ENCODE results near the gene WNT7A.

WNT7A gene

DNA sequence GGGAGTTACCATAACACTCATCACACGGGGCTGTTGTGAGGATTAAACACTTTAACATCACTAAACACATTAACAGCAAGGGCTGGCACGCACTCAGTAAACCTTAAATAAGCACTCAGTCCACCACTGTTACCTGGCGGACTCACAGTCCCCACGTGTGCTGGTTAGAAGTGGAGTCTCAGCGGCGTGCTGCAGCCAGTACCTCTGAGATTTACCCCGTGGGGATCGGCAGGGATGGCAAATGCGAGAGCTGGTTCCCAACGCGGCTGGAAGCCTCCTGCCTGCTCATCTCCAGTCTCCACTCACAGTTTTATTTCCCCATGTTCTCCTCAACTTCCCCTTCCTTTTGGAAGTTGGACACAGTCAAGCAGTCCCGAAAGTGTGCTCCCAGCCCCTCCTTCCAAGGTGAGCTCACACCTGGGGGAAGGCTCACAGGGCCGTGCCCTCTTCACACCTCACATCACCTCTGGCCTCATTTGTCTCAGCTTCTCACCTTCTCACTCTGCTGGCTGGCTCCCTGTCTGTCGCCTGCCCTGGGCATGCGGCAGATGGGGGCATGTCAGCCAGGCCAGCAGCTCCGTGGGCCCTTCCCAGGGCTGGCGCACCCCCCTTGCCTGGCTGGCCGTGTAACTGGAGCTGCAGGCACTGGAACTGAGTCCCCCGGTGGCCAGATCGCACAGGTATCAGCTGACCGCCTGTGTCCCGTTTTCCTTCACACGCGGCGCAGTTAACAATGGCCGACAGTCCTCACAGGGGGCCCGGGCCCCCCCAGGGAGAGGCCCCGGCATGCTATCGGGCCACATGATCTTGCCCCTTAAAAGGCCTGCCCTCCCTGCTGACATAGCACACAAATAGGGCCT lies 87.1 kb downstream of the WNT7A start:
- no peak for DNase-seq (ENCODE audit: low read depth)

DNA sequence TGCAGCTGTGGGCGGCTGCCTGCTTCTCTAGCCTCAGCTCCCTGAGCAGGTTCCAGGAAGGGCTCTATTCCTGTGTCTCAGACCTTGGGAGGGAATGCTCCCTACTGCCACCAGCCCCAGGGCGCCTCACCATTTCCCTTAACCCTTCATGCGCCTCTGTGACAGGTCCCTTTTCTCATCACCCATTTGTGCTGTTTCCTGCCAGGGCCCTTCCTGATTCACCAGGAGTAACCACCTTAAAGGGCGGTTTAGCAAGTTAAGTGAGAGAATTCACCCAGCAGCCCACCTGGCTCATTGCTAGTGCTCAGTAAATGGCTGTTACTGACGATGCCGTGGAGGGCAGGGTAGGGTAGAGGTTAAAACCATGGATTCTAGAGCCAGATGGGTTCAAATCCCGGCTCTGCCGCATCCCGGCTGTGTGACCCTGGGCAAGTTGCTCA lies 87.8 kb downstream of the WNT7A start:
- DNase-seq (ENCODE audit: low read depth): no peak

DNA sequence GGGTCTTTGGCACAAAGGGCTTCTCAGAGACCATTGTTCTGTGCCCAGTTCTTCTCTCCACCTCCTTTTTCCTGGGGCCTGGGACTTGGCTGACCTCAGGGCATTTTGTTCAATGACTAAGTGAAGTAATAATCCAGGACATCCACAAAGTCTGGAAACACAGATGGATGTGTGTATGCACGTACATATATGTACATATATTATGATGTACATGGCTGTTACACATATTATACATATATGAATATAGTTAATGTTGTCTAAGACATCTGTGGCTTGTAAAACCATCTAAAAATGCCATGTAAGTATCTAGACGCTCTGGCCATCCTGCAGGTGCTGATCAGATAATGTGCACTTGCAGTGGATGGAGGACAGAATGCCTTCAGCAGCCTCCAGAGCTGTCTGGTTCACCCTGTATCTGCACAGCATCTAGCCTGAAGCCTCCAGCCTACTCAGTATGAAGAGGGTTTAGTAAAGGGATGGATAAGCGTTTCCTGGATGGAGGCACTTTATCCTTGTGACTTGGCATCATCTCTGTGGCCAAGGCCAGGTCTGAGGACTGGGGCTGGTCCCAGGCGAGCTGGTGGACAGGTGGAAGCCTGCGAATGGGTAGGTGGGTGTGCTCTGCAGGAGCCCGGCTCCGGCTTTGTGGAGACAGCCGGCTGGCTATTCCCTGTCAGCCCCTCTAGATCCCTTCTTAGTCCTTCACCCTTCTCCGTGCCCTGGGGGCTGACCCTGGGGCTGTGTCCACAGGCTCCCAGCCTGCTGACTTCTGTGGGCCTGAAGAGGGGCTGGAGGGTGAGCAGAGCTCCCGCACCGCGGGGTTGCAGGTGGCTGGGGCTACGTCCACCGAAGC lies 88.4 kb downstream of the WNT7A start:
- DNase-seq (ENCODE audit: low read depth): no peak

DNA sequence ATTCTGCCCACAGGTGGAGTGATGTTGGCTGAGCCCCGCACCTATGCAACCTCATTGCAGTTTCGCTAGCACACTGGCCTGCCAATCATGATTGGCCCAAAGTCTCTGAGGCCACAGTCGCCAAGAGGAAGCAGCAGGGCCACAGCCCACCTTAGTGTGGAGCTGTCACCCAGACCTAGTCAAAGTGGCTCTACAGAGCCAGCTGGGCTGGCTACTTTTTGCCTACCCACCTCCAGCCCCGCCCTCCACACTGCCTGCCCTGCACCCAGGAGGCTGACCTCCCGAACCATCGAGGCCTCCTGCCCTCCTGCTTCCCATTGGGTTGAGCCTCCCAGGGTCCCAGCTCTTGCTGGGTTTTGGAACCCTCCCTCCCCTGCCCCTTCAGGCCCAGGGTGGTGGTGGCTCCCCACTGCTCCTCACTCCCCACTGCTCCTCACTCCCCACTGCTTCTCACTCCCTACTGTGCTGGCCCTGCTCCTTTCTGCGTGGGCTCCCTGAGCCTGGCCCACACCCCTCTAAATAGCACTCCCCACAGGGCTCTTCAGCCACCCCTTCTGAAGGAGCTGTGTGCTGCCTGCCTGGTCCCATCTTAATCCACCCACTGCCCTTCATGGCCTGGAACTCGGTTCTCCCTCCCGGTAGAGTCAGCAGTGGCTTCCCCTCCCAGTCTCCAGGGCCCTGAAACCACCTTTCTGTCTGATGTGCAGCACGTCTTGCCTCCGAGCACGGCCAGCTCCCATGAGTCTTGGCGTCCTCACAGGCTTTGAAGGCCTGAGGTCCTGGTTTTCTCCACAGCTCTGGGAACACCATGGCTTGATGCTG lies 89.3 kb downstream of the WNT7A start:
- no peak for DNase-seq (ENCODE audit: low read depth)

DNA sequence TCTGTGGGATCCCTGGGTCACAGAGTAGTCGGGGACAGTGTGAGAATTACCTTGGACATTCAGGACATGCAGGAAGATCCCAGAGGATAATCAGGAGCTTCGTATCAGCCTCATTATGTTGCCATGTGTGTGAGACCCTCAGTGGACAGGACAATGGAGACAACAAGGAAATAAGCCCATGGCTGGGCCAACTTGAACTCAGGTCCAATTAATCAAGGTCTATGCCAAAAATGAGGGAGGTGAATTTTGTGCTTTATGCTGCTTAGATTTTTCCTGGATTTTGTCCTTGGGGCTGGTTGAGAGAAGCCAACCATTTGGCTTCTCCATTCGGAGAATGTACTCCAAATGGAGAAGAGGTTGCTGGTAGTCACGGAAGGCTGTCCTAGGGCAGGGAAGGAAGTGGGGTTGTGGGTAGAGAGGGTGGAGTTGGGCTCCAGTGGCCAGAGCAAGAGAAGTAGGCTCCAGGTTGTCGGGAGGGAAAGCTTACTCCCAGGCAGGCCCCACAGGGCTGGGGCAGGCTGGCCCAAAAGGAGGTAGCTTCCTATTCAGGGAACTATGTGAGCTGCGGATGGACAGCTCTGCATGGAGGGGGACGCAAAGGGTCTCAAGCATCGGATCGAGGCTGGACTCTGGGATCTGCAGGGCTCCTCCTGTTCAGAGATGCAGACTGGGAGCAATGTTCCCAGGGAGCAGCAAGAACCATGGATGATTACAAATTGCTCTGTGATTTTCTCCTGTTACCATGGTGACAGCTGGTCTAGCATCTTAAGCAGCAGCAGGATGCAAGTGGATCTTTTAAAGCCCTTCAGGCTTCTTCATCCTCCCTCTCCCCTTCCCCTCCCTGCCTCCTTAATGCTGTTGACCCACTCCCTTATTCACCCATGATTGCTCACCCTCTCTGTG lies 91.1 kb downstream of the WNT7A start:
- peak; percentile 9 for DNase-seq (ENCODE audit: low read depth)

DNA sequence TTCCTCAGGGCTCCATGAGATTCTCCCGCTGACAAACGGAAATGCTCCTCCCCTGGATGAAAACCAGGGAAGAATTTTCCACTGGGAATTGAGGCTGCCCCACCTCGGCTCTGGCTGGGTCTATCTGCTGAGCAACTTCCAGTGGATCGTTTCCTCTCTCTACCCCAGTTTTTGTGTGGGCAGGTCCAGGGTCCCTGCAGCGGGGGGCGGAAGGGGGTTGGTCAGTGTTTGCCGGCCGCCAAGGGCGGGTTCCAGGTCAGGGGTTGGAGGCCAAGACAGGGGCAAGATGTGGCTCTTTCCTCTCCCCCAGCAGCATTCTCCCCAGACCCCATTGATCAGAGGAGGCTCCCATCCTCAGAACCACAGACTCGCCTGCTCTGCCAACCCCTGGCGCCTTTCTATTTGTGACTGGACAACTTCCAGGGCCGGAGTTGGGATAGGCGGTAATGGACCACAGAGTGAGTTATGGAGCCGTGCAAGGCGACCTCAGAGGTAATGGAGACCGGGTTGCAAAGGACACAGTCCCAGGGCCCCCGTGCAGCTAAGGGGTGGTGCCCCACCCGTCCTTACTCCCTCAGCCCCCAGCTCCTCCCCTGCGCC lies 92.2 kb downstream of the WNT7A start:
- DNase-seq (ENCODE audit: low read depth): no peak

DNA sequence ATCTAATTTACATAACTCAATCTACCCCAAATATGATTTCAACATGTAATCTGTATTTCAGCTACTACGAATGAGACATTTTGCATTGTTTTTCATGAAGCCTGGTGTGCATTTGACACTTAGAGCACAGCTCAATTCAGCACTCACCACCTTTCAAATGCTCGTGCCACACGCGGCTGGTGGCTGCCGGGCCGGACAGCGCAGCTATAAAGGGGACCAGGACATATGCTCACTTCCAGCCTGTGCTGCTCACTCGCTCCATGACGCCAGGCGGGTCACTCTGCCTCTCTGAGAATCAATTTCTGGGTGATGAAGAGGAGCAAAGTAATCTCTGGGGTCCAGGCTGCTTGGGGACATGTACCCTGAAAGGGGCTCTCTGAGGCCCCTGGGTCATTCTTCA lies 93.1 kb downstream of the WNT7A start:
- DNase-seq (ENCODE audit: low read depth): no peak

DNA sequence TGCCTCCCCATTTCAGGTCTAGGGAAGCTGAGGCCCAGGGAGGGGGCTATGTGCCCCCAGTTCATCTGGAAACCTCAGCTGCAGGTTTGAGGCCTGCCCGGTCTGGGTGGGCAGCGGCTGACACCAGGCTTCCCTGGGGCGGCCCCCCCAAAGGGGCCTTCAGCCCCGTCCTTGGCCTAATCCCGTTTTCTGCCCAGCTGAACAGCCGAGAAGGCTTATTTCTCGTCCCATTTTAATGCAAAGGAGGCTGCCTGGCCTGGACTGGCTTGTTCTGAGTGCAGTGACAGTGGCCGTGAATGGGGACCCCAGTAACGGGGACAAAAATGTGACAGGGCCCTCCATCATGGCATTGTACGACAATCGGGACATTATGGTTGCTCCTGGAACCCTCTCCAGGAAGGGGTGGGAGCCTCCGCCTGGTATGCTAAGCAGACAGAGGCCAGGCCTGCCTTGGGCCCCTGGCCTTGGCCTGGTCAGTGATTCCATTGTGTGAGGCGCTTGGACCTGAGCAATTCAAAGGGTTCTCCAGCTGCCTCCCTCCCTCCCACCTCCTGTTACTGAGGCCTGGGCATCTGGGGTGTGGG lies 93.9 kb downstream of the WNT7A start:
- DNase-seq (ENCODE audit: low read depth): no peak

DNA sequence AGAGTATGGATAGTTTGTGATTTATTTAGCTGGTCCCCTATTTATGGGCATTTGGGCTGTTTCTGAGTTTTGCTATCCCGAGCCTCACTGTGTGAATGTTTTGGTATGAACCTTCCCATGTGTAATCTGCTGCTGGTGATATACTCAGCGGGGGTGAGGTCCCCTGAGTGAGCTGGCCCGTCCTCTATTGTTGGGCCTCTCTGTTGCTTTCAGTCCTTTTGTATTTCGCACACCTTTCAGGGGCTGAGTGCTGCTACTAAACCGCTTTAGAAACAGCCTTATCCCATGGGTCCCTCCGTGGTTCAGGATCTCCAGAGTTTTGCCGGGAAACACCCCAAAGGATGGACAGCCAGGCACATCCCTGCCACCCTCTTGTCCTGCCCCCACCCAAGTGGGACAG lies 94.5 kb downstream of the WNT7A start:
- no peak for DNase-seq (ENCODE audit: low read depth)

DNA sequence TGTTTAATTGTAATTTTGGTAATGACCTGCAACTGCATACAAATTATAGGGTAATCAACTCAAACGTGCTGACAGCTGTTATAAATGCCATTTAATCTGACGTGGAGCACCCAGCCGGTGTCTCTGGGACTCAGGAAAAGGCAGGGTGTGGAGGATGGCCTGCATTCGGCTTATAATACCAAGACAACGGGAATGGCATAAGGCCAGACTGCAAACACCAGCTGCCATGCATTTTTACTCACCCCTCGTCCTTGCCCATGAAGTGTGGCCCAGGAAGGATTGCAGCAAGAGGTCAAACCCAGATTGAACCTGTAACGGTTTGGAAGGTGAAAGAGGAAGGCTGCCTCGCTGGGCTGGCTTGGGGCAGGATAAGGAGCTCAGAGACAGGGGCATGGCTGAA lies 96.4 kb downstream of the WNT7A start:
- DNase-seq (ENCODE audit: low read depth): no peak

DNA sequence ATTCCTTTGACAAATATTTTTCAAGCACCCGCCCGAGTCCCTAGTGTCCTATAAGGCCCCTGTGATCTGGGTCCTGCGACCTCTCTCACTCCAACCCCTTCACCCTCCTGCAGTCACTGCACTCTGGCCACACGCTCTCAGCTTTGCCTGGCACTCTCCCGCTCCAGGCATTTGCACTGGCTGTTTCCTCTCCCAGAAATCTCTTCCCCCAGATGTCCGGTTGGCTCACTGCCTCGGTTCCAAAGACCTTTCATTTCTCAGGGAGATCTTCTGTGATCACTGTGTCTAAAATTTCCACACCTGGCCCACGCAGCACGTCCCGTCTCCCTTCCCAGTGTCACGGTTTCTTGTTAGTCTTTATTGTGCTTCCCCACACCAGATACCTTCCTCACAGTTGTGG lies 97.4 kb downstream of the WNT7A start:
- DNase-seq (ENCODE audit: low read depth): no peak

DNA sequence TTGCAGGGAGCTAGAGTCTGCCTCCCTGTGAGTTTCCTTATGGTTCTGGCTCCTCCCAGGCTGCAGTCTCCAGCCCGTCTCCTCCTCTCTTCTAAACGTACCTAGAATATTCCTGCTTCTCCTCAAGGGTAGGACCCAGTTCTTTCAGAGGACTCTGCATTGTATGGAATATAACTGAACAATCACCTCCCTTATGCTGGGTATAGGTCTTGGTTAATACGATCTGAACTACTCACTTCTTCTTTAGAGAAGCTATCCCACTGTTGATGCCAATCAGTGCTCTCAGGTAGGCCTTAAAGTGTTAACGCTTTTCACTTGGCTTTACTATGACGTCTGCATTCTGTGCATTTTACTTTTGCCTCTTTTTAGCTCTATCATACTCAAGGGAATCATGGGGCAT lies 98.5 kb downstream of the WNT7A start:
- DNase-seq (ENCODE audit: low read depth): no peak

DNA sequence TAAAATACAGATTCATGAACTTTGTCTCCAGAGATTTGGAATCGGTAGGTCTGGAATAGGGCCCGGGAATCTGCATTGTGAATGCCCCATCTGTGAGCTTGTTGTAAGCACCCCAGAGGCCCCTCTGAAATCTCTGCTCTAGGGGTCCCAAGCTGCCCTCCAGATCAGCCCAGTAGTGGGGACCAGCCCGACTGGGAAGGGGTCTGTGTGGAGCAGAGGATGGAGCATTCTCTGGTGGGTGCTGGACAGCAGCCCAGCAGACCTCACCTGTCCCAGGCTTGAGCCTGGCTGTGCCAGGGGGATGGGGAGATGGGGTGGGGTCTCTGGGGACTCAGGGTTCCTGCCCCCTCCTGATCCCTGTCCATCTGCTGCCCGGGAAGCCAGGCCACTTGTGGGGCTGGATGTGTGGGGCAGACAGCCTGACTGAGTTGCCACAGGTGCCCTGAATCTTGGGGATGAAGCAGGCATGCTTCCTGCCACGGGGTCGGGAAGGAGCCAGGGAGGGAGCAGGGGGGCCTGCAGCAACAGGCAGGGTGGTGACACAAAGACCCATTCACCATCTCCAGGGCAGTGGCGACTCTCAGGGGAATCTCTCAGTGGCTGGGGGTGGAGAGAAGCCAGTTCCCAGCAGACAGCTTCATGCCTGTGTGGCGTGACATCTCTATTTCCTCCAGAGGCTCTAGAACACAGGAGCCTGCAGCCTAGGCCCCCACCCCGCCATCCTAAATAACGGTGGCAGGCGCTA lies 99.3 kb downstream of the WNT7A start:
- DNase-seq (ENCODE audit: low read depth): no peak

DNA sequence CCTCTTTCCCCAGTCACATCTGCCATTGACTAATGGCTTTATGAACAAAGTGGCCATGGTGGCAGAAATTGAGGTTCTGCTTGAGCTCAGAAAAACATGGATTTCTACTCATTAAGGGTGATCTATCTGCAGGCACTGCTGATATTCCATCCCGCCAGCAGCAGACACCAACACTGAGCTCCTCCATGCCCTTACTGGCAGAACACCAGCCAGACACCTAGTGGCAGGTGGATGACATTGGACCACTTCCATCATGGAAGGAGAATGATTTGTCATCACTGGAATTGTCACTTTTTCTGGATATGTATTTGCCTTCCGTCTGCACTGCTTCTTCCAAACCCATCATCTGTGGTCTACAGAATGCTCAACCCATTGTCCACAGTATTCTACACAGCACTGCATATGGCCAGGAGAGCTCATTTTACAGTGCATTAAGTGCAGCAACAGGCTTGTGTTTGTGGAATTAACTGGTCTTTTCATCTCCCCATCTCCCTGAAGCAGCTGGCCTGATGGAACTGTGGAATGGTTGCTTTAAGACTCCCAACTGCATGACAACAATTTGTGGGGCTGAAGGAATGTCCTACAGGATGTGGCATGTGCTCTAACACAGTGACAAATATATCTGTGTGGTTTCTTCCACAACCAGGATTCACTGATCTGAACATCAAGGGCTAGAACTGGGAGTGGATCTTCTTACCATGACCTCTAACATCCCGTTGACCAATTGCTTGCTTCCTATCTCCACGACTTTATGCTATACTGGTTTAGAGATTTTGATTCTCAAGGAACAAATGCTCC lies 103.4 kb downstream of the WNT7A start:
- no peak for DNase-seq (ENCODE audit: low read depth)

DNA sequence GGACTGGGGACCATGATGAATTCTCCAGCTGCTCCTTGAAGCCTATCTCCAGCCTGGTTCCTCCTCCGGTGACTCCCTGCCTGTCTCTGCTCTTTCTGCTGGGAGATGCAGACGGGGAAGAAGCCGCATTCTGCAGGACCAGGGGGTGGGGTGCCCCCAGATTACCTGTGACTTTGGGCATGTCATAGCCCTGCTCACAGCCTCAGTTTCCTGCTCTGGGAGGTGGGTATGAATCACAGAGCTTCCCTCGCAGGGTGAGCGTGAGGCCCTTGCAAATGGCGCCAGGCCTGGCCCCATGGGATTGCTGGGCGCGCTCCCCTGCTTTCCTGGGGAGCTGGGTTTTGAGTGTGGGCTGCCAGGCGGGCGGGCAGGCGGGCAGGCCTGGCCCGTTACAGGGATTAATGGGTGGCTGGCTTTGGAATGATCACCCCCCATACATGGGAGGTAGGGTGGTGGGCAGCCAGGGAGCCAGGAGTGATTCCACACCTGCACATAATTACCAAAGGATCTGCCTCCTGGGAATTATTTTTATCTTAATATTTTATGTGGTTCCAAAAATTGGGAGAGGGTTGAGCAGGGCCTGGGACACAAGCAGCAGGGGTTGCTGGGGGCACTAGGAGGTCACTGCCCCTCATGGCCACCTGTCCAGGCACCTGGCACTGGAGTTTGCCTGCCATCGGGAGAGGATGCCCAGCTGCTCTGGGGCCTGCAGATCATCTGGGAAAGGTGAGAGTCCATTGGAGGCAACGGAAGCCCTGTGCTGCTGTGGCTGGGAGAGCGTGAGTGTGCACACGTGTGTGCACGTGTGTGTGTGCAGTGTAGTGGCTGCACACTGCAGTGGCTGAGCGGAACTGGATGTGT lies 106.8 kb downstream of the WNT7A start:
- DNase-seq (ENCODE audit: low read depth): no peak

DNA sequence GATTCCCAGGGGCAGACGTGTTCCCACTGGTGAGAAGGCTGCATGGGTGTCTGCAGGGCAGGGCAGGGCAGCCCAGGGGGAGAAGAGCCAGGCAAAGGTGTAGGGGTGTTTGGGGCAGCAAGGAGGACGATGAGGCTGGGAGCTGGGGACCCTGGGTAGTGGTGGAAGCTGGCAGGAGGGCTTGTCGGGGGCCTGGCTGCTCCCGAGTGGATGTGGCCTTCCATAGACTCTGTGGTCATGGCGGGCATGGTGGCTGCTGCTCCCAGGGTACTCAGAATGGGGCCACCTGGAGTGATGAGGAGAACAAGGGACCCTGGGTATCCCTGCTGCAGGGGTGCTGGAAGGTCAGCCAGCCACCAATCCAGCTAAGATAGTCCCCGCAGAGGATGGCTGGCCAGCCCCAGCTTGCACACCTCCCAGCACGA lies 107.5 kb downstream of the WNT7A start:
- no peak for DNase-seq (ENCODE audit: low read depth)

DNA sequence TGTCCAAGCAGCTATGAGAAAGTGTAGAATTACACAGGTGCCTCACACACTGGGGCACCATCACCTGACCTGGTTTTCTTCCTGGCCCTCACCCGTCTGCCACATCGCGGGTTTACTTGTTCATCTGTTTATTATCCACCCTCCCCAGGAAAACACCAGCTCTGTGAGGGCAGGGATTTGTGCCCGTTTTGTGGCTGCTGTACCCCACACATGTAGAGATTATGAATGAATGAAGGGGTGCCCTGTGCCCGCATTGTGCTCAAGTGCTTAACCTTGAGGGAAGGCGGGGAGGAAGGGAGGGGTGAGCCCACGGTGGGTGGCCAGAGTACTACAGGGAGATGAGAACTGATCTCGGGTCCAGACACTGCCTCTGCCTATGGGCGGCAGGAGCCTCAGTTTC lies 108.4 kb downstream of the WNT7A start:
- DNase-seq (ENCODE audit: low read depth): no peak

Data from ELR (cell line).